HK-2 (cell line): ENCODE measurements around the gene AUTS2.
"Not testable (repeated sequence)": the region's sequence is repeated elsewhere in the genome, so short reads cannot be mapped to it uniquely, and the experiment has no call there.

ENCODE experiments used
- DNase-seq: peaks from one replicate; pipeline ENCODE4 v3.0.0-alpha.2; 2018; ENCODE audit not compliant: unreplicated experiment

AUTS2 gene

DNA sequence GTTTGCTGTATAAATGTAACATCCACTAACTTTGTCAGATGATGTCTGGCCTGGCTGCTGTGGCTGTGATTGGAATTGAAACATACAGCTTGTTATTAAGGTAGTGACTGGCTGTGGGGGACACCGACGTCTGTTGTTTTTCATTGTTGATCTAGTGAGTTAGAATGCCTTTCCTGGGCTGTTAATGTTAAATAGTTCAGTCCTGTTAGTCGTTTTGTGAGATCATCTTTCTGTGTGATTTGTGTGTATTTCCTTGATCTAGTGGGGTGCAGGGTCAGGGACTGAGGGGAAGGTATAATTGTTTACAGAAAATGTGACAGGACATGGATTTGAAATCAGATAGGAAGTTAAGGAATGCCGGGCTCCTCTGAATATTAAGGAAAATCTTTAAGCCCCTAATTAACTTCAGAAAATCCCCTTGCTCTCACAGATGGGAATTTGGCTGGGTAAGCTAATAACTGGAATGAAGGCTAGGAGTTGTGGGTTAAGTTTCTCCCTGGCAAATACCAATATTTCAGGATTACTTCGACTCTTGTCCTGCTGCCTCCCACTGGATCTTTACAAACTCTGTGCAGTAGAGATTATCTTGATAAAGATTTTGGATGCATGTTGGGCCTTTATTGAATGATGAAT lies 163.1 kb downstream of the AUTS2 start:
- no peak for DNase-seq

- no peak for DNase-seq
Measured at GRCh38 chr7:69762821-69763352, 164.6 kb downstream of the AUTS2 start.

- no peak for DNase-seq
Measured at GRCh38 chr7:69763513-69763912, 165.2 kb downstream of the AUTS2 start.

DNA sequence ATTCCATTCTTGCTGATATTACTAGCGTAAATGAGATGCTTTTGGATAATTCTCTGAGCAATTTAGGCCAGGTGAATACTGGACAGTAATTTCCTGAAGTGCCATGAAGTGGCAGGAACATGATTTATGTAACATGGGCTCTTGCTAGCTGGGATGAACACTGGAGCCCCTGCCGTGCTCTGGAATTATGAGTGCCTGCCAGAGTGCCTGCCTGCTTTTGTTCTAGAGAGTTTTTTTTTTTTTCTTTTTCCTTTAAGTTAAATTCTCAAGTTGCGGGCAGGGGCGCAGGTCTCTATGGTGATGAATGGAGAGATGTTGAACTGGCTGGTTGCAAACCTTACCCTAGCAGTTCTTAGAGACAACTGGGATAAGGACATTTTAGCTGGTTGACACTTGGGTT lies 165.9 kb downstream of the AUTS2 start:
- DNase-seq: no peak

GRCh38 chr7:69764681-69765080 lies 166.4 kb downstream of the AUTS2 start:
- no peak for DNase-seq

DNA sequence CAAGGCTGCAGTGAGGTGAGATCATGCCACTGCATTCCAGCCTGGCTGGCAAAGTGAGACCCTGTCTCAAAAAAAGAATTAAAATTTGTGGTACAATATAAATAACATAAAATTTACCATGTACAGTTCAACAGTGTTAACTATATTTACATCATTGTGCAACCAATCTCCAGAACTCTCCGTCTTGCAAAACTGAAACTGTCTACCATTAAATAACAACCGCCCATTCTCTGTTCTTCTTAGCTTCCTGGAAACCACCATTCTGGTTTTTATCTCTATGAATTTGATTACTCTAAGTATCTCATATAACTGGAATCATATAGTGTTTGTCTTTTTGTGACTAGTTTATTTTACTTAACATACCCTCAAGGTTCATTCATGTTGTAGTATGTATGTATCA lies 167.6 kb downstream of the AUTS2 start:
- DNase-seq: no peak

- no peak for DNase-seq
Measured at GRCh38 chr7:69768986-69769595, 170.8 kb downstream of the AUTS2 start.

DNA sequence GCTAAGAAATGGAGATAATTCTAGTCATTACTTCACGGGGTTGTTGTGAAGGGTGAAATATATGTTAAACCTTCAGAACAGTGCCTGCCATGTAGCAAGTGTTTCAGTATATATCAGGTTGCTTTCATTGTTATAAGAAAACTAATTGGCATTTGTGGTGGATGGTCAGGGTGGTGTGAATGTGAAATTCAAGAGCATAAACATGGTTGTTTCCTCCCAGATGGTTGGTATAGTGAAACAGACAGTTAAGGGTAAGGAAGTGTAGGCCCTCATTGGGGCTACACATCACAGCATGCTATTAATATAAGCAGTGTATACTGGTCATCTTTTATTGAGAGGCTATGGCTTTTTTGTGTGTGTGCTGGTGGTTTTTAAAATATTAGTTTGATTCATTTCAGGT lies 171.6 kb downstream of the AUTS2 start:
- DNase-seq: no peak

DNA sequence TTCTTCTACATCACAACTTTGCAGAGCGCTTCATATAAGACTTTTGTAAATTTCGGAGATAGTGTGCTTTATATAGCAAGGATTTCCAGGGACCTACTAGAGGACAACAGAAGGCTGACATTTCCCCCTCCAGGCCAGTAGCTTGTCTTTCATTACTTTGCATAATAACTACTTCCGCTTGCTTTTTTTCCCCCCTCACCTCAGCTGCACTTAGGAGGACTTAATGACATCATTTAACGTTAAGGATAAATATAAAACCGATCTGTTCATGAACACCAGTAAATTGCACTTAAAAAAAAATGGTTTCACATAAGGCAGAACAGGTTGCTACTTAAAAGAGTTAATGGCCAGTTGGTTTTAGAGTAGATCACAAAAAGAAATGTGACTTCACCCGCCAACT lies 172.3 kb downstream of the AUTS2 start:
- DNase-seq: no peak

DNA sequence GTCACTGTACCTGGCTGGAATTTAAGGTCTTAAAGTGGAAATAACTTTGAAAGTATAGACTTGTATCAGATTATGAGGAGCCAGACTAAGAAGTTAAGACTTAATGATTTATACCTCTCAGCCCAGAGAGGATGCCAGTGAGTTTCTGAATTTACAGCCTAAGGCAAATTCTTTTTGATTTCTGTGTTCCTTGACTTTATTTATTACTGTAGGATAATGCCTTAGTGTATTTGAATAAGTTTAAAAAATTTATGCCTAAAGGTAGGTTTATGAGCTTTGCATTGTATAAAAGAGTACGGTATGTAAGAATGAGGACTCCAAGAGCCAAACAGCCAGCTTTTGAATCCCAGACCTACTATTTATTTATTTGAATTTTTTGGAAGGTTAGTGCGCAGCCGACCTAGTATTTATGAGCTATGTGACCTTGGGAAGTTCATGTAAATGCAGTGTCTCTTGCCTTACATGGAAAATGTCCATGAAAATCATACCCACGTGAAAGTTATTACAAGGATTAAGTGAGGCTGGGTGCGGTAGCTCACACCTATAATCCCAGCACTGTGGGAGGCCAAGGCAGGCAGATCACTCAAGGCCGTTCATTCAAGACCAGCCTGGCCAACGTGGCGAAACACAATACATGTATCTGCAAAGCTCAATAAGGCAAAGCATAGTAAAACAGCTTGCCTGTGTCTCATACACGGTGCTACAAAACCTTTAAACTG lies 174.6 kb downstream of the AUTS2 start:
- no peak for DNase-seq

DNA sequence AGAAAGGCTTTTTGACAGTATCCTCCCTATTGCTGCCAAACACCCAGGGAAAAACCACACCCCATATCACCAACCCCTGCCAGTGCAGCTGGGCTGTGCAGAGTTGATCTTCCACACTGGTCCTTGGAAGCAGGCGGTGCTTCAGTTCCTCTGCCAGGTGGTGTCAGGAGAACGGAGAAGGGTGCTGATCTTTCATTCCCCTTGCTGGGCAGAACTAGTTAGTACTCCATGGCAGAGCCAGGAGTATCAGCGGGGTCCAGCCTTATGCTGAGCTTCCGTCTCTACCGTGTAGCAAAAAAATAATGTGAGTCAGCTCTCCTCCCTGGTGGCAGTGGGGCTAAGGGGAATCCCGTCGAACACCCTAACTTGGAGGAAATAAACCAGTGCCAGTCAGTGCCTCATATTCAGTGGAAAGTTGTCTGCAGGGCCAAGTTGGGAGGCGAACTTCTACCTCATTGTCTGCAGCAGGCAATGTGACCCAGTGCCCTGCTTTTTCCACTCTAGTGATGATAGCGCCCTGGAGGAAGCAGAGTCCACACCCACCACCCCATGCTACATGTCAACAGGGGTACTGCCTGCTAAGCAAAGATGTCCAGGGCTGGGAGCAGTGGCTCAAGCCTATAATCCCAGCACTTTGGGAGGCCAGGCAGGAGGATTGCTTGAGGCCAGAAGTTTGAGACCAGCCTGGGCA lies 175.4 kb downstream of the AUTS2 start:
- no peak for DNase-seq

- no peak for DNase-seq
Measured at GRCh38 chr7:69775231-69775771, 177.0 kb downstream of the AUTS2 start.

DNA sequence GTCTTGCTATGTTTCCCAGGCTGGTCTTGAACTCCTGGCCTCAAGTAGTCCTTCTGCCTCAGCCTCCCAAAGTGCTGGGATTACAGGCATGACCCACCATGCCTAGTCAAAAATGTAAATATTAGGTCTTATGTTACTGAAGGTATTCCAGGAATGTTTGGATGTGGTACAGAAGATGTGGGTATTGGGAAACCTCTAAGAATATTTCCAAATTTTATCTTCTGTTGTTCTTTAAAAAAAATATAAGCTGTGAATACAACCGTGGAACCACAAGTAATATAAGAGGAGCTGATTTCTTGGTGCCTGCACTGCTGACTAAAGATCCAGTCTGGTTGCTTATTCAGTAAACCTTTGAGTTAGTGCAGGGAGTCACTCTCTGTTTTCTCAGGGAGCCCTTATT lies 178.3 kb downstream of the AUTS2 start:
- no peak for DNase-seq

GRCh38 chr7:69778138-69778537 lies 179.9 kb downstream of the AUTS2 start:
- DNase-seq: no peak

GRCh38 chr7:69780379-69780778 lies 182.1 kb downstream of the AUTS2 start:
- no peak for DNase-seq

- no peak for DNase-seq
Measured at GRCh38 chr7:69781412-69781846, 183.2 kb downstream of the AUTS2 start.

- DNase-seq: no peak
Measured at GRCh38 chr7:69782917-69783684, 184.8 kb downstream of the AUTS2 start.

DNA sequence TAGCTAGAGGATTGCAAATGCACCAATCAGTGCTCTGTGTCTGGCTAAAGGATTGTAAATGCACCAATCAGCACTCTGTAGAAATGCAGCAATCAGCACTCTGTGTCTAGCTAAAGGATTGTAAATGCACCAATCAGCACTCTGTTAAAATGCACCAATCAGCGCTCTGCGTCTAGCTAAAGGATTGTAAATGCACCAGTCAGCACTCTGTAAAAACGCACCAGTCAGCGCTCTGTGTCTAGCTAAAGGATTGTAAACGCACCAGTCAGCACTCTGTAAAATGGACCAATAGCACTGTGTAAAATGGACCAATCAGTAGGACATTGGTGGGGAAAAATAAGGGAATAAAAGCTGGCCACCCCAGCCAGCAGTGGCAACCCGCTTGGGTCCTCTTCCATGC lies 187.9 kb downstream of the AUTS2 start:
- not testable (repeated sequence) for DNase-seq

- DNase-seq: no peak
Measured at GRCh38 chr7:69786730-69787395, 188.6 kb downstream of the AUTS2 start.

- no peak for DNase-seq
Measured at GRCh38 chr7:69787736-69788431, 189.6 kb downstream of the AUTS2 start.
